OCI-LY1 (cell line): ENCODE results near the gene AVPI1.

Experiments
- EZH2 ChIP-seq: fragments of 200-600 bp; sonication (generic), shearing (Covaris generic); IDR thresholded peaks from 2 replicates; pipeline ENCODE4 v1.8.0; 2017; ENCODE audit warnings: borderline replicate concordance, mixed run types, mild to moderate bottlenecking, antibody characterized with exemption, low read length, moderate library complexity, mixed read lengths
- TF ChIP-seq, protein P1 (sequence below): fragments of 200-600 bp; sonication (generic), shearing (Covaris generic); IDR thresholded peaks from 2 replicates; pipeline ENCODE4 v1.5.1; 2017; ENCODE audit warnings: mild to moderate bottlenecking, antibody characterized with exemption, low read length, moderate library complexity, mixed read lengths

DNA sequence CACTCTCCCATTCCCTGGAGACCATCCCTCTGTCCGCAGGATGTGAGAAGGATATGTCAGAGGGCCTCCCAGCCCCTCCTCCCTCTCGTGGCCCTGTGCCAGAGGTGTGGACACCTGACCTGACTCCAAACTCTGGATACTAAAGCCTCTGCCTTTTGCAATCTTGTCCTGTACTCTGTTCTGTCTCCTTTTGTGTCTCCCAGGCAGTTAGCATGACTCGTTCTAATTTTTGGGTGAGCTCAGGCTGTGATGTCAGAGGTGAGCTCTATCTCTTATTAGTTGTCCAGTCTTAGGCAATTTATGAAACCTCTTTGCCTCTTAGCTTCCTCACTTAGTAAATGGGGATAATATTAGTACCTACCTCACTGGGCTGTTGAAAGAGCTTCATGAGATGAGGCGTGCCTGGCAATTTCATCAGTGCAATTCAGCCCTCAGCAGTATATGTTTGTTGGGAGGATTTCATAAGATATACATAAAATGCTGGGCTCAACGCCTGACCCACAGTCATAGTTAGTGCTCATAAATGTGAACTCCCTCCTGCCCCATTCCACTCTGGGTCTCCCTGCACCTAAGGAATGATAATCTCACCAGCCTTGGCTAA is 37.4 kb upstream of the AVPI1 start:
- TF ChIP-seq, protein P1, sequence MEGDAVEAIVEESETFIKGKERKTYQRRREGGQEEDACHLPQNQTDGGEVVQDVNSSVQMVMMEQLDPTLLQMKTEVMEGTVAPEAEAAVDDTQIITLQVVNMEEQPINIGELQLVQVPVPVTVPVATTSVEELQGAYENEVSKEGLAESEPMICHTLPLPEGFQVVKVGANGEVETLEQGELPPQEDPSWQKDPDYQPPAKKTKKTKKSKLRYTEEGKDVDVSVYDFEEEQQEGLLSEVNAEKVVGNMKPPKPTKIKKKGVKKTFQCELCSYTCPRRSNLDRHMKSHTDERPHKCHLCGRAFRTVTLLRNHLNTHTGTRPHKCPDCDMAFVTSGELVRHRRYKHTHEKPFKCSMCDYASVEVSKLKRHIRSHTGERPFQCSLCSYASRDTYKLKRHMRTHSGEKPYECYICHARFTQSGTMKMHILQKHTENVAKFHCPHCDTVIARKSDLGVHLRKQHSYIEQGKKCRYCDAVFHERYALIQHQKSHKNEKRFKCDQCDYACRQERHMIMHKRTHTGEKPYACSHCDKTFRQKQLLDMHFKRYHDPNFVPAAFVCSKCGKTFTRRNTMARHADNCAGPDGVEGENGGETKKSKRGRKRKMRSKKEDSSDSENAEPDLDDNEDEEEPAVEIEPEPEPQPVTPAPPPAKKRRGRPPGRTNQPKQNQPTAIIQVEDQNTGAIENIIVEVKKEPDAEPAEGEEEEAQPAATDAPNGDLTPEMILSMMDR, result no peak
- TF ChIP-seq EZH2, result no peak
